Natural killer cell (primary cell): ENCODE data around the gene AP4M1. TPM values are rescaled to one million over a fixed set of nuclear protein-coding genes. Genes with fewer than 3 reads are reported as not detected.

Experiments used
- ATAC-seq, 3 donors: fragments of 150-1000 bp in 2 of 3; fragments of 200-7000 bp in 1 of 3; cut with Tn5 transposase; 1 replicate in 1 of 3; 2 replicates in 2 of 3; pipeline ENCODE4 v1.10.0; 2021; ENCODE audit warnings: mild to moderate bottlenecking in 2 of 3, moderate library complexity in 2 of 3
- DNase-seq, 2 donors: peaks; one replicate each; pipeline versions ENCODE4 v3.0.0 to v3.0.0-alpha.2; 2013 to 2021; ENCODE audit warnings: mixed read lengths in 1 of 2
- H3K27ac ChIP-seq: one replicate; pipeline ENCODE4 v1.5.1; 2013; ENCODE audit warnings: mild to moderate bottlenecking, low read length
- H3K27me3 ChIP-seq: one replicate; pipeline ENCODE4 v1.6.1; 2013; ENCODE audit warnings: low read length; ENCODE audit not compliant: control insufficient read depth, insufficient read depth
- H3K36me3 ChIP-seq: one replicate; pipeline ENCODE4 v1.6.1; 2013; ENCODE audit warnings: low read length; ENCODE audit not compliant: control insufficient read depth, insufficient read depth
- H3K4me1 ChIP-seq: one replicate; pipeline ENCODE4 v1.6.1; 2013; ENCODE audit warnings: low read length; ENCODE audit not compliant: control insufficient read depth, insufficient read depth
- H3K4me3 ChIP-seq: one replicate; pipeline ENCODE4 v1.5.1; 2013; ENCODE audit warnings: low read length
- H3K9me3 ChIP-seq: one replicate; pipeline ENCODE4 v1.6.1; 2013; ENCODE audit warnings: low read length; ENCODE audit not compliant: control insufficient read depth, insufficient read depth
- H3K27ac Mint-ChIP-seq, 2 donors: one replicate each; pipeline ENCODE4 v1.8.0; 2022; ENCODE audit warnings: mild to moderate bottlenecking in 2 of 2, mixed read lengths in 2 of 2, moderate library complexity in 1 of 2
- H3K27me3 Mint-ChIP-seq, 2 donors: one replicate each; pipeline ENCODE4 v1.8.0; 2022; ENCODE audit warnings: low read depth in 2 of 2, mixed read lengths in 2 of 2
- H3K36me3 Mint-ChIP-seq: one replicate; pipeline ENCODE4 v1.8.0; 2022; ENCODE audit warnings: mixed read lengths
- H3K4me1 Mint-ChIP-seq, 2 donors: one replicate each; pipeline ENCODE4 v1.8.0; 2022; ENCODE audit warnings: mixed read lengths in 2 of 2
- H3K4me3 Mint-ChIP-seq: one replicate; pipeline ENCODE4 v1.8.0; 2022; ENCODE audit warnings: mild to moderate bottlenecking, moderate library complexity, mixed read lengths
- H3K9me3 Mint-ChIP-seq, 2 donors: one replicate each; pipeline ENCODE4 v1.8.0; 2022; ENCODE audit warnings: mixed read lengths in 2 of 2
- WGBS: methylation state at CpG from one replicate; pipeline ENCODE4 v1.1.7; 2013; ENCODE audit warnings: missing lambda C conversion rate; ENCODE audit not compliant: insufficient coverage; 5-methylcytosine and 5-hydroxymethylcytosine counted together
- intact Hi-C: fragments of 100-400 bp; cut with micrococcal nuclease; formaldehyde crosslinking; loops from one replicate; pipeline ENCODE4 v1.14.2; 2022
- total RNA-seq, 4 donors: library from RNA; stranded (reverse); fragments of 120-200 nt in 1 of 4; gene quantifications; one replicate each; pipeline versions ENCODE4 v1.2.3 to v1.2.4, GENCODE V29; 2013 to 2022
- TF ChIP-seq, protein P1 (sequence below): fragments of 200-600 bp; IDR thresholded peaks from one replicate; pipeline ENCODE4 v1.8.0; 2022; ENCODE audit warnings: antibody characterized with exemption

AP4M1 gene
- total RNA-seq, 3 donors from 2014 or later (not counting 1 experiment from before 2014, with no cell fraction given) = 8.4 to 12.8 (median 12.7) TPM

DNA sequence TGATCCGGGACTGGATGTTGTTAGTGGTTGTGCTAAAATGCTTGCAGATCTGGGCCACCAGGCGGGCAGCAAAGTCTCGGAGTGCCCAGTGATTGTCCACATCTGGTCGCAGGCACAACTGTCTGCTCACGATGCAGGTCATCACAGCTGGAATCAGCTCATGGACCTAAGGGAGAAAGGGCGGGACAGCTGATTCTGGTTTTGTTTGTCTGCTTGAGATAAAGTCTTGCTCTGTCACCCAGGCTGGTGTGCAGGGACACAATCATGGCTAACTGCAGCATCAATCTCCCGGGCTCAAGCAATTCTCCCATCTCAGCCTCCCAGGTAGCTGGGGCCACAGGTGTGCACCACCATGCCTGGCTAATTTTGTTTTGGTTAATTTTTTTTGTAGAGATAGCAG lies 9.7 kb downstream of the AP4M1 start:
- ATAC-seq (no peak), DNase-seq (no peak)
- H3K4me1 ChIP-seq = no peaks in the 10 kb centered on the region
- 97% methylated on average over 7 of the region's 7 CpGs for WGBS
- no peaks in the 10 kb centered on the region for H3K9me3 ChIP-seq
- H3K36me3 ChIP-seq = peaks cover 43% of the 10 kb centered on the region
- no peak overlapping the region for H3K27ac ChIP-seq
- no peaks in the 10 kb centered on the region for H3K27me3 Mint-ChIP-seq
- no peak overlapping the region for H3K27ac Mint-ChIP-seq
- H3K4me3 Mint-ChIP-seq = no peak overlapping the region
- TF ChIP-seq, protein P1, sequence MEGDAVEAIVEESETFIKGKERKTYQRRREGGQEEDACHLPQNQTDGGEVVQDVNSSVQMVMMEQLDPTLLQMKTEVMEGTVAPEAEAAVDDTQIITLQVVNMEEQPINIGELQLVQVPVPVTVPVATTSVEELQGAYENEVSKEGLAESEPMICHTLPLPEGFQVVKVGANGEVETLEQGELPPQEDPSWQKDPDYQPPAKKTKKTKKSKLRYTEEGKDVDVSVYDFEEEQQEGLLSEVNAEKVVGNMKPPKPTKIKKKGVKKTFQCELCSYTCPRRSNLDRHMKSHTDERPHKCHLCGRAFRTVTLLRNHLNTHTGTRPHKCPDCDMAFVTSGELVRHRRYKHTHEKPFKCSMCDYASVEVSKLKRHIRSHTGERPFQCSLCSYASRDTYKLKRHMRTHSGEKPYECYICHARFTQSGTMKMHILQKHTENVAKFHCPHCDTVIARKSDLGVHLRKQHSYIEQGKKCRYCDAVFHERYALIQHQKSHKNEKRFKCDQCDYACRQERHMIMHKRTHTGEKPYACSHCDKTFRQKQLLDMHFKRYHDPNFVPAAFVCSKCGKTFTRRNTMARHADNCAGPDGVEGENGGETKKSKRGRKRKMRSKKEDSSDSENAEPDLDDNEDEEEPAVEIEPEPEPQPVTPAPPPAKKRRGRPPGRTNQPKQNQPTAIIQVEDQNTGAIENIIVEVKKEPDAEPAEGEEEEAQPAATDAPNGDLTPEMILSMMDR = no peak
- H3K36me3 Mint-ChIP-seq = no peaks in the 10 kb centered on the region
- H3K4me1 Mint-ChIP-seq = no peaks in the 10 kb centered on the region
- H3K4me3 ChIP-seq = no peak overlapping the region
- H3K9me3 Mint-ChIP-seq = no peaks in the 10 kb centered on the region
- intact Hi-C loops = no loop called here
- no peaks in the 10 kb centered on the region for H3K27me3 ChIP-seq

DNA sequence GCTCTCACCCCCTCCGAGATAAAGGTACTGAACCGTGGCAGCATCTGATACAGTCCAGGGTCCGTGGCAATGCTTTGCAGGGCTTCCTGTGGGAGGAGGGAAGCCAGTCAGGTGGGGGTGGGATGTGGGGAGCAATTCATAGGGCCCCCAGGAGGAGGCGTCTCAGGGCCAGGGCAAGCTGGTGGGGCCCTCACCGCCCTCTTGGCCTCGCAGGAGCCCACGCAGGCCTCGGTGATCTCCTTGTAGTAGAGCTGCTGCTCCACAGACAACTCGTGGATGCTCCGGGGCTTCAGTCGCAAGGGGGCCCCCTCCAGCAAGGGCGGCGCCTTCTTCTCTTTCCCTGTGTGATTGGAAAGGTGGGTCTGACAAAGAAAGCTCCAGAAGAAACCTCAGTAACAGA lies 10.5 kb downstream of the AP4M1 start:
- DNase-seq (no peak), ATAC-seq (no peak)
- H3K9me3 ChIP-seq = no peaks in the 10 kb centered on the region
- Mint-ChIP-seq H3K27ac (no peak overlapping the region), H3K36me3 (no peaks in the 10 kb centered on the region), H3K27me3 (no peaks in the 10 kb centered on the region), H3K4me3 (no peak overlapping the region), H3K9me3 (no peaks in the 10 kb centered on the region), H3K4me1 (no peaks in the 10 kb centered on the region)
- H3K4me1 ChIP-seq = no peaks in the 10 kb centered on the region
- 86% methylated on average over 13 of the region's 13 CpGs for WGBS
- TF ChIP-seq, protein P1 = no peak
- intact Hi-C loops = no loop called here
- H3K4me3 ChIP-seq = no peak overlapping the region
- H3K36me3 ChIP-seq = peaks cover 37% of the 10 kb centered on the region
- no peak overlapping the region for H3K27ac ChIP-seq
- no peaks in the 10 kb centered on the region for H3K27me3 ChIP-seq

DNA sequence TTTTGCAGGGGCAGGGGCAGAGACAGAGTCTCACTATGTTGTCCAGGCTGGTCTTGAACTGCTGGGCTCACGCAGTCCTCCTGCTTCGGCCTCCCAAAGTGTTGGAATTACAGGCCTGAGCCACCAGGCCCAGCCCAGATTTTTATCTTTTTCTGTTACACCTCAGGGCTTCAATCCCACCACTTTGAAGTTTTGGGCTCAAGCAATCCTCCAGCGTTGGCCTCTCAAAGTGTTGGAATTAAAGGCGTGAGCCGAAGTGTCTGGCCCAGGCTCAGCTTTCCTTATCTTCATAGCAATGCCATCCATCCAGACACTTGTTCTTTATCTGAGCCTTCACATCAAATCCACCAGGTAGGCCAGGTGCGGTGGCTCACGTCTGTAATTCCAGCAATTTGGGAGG lies 13.6 kb downstream of the AP4M1 start:
- DNase-seq (no peak), ATAC-seq (no peak)
- WGBS = 95% methylated on average over 7 of the region's 7 CpGs
- Histone ChIP-seq H3K9me3 (no peaks in the 10 kb centered on the region), H3K27me3 (no peaks in the 10 kb centered on the region), H3K36me3 (peaks cover 22% of the 10 kb centered on the region), H3K4me3 (no peak overlapping the region), H3K27ac (no peak overlapping the region), H3K4me1 (peaks cover 14% of the 10 kb centered on the region)
- TF ChIP-seq, protein P1 = no peak
- intact Hi-C loops = loop anchor here (5.0 kb wide), 1 partner anchor 33 kb away; the partner anchor contains the start of gene ZNF3
- Mint-ChIP-seq H3K36me3 (no peaks in the 10 kb centered on the region), H3K27ac (no peak overlapping the region), H3K4me3 (no peak overlapping the region), H3K9me3 (no peaks in the 10 kb centered on the region), H3K27me3 (no peaks in the 10 kb centered on the region), H3K4me1 (peaks cover 15 to 17% of the 10 kb centered on the region in 2 donors)

DNA sequence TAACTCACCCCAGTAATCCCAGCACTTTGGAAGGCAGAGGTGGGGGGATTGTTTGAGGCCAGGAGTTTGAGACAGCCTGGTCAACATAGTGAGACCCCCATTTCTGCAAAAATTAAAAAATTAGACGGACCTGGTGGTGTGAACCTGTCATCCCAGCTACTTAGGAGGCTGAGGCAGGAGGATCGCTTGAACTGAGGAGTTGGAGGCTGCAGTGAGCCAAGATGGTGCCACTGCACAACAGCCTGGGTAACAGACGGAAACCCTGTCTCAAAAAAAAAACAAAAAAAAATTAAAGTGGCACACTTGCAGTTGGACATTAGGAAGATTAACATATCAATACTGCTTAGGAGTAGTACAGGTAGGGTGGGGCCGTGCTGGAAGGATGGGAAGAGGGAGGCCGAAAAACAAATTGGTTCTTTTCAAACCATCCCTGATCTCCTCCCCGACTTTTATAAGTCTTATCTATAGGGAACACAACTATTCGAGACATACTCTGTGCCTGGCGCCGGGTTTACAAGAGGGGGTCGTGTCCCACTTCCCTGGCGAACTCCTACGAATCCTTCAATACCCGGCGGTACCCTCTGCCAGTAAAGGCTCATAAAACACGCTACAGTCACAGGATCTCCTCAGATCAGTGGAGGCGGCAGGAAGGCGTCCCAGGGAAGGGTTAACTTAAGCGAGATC lies 17.1 kb downstream of the AP4M1 start:
- intact Hi-C loops = loop anchor here (1.0 to 5.0 kb wide), 3 partner anchors 9 to 36 kb away; partner anchors contain the start of genes AP4M1, MCM7 and ZNF3
- TF ChIP-seq, protein P1 = no peak
- no peak for DNase-seq
- H3K36me3 Mint-ChIP-seq = no peaks in the 10 kb centered on the region
- H3K9me3 Mint-ChIP-seq = no peaks in the 10 kb centered on the region
- peaks cover 23 to 25% of the 10 kb centered on the region in 2 donors for H3K4me1 Mint-ChIP-seq
- Histone ChIP-seq H3K4me3 (peak overlapping the region; percentile 73), H3K4me1 (peaks cover 22% of the 10 kb centered on the region), H3K27me3 (no peaks in the 10 kb centered on the region), H3K27ac (peak overlapping the region; percentile 89), H3K36me3 (no peaks in the 10 kb centered on the region), H3K9me3 (no peaks in the 10 kb centered on the region)
- peak overlapping the region; percentile 97 for H3K4me3 Mint-ChIP-seq
- peak overlapping the region; percentile 98 for H3K27ac Mint-ChIP-seq
- 26% methylated on average over 18 of the region's 18 CpGs for WGBS
- no peak for ATAC-seq
- no peaks in the 10 kb centered on the region for H3K27me3 Mint-ChIP-seq
